SIG-M5 treated with dmso at 0.1 percent for 504 hours (cell line): ENCODE data around the gene VTI1A.
"Not testable (repeated sequence)": the region's sequence is repeated elsewhere in the genome, so short reads cannot be mapped to it uniquely, and the experiment has no call there.

ENCODE experiments used
- DNase-seq: peaks from one replicate; lab custom pipeline; 2025; ENCODE audit not compliant: unreplicated experiment; lab: John Stamatoyannopoulos, UW

The VTI1A gene

GRCh38 chr10:112454910-112455779 lies 8.1 kb downstream of the VTI1A start:
- no peak for DNase-seq

DNA sequence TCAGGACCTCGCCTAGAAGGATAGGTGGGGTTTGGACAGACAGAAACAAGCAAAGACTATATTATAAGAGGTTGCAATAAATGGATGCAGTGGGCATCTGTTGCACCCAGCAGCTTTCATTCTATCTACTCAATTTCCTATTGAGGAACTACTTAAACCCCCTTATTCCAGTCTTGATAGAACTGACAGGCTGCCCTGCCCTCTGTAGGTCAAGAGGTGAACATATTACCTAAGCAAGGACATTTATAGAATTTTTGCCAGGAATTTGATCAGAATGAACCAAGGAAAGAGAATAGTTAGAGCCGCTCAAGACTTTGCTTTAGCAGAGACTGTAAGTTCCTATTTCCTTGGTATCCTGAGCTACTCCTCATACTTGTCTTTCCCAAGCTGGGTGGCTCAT lies 9.5 kb downstream of the VTI1A start:
- DNase-seq = no peak

- no peak for DNase-seq
Measured at GRCh38 chr10:112460366-112460765, 13.4 kb downstream of the VTI1A start.

- no peak for DNase-seq
Measured at GRCh38 chr10:112461029-112461887, 14.2 kb downstream of the VTI1A start.

- not testable (repeated sequence) for DNase-seq
Measured at GRCh38 chr10:112464074-112464473, 17.1 kb downstream of the VTI1A start.

GRCh38 chr10:112465299-112465883 lies 18.4 kb downstream of the VTI1A start:
- DNase-seq = no peak

DNA sequence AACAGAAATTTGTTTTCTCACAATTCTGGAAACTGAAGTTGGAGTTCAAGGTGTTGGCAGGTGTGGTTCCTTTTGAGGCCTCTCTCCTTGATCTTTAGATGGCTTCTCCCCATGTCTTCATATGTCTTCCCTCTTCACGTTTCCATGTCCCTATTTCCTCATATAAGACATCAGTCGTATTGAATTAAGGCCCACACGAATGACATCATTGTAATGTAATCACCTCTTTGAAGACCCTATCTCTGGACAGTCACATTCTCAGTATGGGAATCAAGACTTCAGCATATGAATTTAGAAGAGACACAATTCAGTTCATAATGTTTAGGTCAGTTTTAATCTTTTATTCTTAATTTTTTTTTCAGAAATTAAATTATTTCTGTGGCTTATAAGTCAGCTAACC lies 19.8 kb downstream of the VTI1A start:
- no peak for DNase-seq

GRCh38 chr10:112467541-112468075 lies 20.6 kb downstream of the VTI1A start:
- DNase-seq = no peak

DNA sequence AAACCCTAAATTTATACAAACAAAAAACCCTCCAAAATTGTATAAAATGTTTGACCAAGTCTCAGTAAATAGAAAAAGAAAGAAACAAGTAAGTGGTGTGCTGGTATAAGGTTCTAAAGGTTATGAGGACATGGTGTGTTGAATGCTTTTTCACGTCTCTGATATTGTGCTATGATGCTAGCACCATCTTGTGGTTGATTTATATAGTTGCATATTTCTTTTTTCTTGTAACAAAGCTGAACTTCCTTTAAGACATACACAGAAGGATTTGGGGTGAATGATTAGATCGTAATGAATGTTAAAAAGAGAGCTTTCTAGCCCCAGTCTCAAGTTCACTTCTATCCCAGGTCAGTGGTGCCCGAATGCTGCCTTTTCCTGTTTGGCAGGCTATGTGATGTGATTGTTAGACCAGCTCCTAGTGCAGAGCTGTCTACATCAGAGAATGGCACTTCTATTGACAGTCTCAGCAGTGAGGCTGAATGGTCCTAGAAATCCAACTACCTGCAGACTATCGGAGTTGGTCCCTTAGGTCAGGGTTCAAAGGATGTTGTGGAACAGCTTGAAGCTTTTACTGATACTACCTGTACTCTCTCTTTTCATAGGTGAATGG lies 25.0 kb downstream of the VTI1A start:
- DNase-seq = peak; percentile 43

- no peak for DNase-seq
Measured at GRCh38 chr10:112475575-112476218, 28.7 kb downstream of the VTI1A start.

DNA sequence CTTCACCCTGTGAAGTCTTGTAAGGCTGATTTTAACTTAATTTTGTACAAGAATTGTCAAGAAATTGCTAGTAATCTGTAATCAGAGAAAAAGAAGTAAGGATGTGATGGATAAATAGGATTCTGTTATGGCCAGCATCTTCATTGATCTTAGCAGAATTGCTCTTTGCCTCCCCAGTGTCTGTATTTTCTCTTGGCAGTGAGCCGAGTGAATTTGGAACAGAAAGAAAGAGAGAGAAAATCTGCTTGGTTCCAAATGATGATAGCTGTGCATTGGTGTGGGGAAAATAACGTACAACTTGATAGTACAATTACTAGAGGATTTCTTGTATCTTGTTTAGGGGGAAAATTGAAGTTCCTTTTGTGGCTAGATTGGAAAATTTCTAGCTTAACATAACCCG lies 34.6 kb downstream of the VTI1A start:
- DNase-seq = no peak

DNA sequence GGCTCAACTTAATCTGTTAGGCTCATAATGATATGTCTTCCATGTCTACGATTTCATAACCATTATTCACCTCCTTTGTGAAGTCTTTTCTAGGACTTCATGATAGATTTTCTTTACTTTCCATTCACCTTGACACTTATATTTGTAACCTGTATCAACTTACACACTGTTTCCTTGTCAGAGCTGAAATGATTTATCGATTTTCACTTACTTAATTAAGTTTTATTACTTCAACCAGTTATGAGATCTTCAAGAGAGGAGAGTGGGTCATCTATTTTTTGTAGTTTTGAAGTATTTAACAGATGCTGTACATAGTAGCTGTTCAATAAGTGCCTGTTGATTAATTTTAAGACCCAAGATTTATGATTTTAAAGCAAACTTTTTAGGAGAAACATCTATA lies 37.4 kb downstream of the VTI1A start:
- no peak for DNase-seq

GRCh38 chr10:112487964-112488363 lies 40.9 kb downstream of the VTI1A start:
- DNase-seq = no peak

DNA sequence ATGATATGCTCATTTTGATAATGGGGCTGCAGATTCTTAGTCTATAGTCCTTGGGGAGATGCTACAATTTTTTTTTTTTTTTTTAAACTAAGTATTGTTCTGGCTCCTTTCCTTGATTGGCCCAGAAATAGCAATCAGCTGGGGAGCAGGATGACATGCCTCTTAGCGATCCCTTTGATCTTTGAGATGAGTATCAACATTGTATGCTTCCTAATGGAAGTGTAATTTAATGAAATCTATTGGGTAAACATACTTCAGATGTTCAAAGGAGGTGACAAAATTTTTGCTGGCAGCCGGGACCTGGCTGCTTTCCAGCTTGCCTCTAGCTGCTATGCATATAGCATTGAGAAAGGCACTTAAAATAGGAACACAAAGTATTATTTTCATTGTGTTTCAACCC lies 43.5 kb downstream of the VTI1A start:
- DNase-seq = no peak

DNA sequence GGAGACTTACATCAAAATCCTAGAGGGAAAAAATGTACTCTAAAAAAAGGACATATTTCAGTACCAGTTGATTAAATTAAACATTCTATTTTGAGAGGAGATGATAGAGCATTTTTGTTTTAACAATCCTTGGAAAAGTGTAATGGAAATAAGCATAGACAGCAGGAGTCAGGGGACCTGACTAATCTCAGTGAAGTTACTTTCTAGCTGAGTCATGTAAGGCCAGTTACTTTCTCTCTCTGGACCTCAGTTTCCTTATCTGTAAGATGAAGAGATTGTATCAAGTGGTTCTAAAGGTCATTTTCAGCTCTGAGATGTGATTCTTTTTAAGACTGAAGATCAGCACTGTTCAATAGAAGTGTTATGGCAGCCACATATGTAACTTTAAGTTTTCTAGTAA lies 44.1 kb downstream of the VTI1A start:
- DNase-seq = no peak

DNA sequence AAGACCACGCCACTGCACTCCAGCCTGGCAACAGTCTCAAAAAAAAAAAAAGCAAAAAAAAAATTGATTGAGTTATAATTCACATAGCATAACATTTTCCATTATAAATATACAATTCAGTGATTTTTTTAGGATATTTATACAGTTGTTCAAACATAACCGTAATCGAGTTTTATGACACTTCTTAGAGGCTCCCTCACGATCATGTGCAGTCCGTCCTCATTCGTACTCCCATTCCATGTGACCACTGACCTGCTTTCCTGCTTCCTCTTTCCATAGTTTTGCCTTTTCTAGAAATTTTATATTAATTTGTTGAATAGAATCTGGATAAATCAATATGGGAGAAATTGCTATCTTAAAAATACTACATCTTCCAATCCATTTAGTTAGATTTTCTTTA lies 45.7 kb downstream of the VTI1A start:
- no peak for DNase-seq

DNA sequence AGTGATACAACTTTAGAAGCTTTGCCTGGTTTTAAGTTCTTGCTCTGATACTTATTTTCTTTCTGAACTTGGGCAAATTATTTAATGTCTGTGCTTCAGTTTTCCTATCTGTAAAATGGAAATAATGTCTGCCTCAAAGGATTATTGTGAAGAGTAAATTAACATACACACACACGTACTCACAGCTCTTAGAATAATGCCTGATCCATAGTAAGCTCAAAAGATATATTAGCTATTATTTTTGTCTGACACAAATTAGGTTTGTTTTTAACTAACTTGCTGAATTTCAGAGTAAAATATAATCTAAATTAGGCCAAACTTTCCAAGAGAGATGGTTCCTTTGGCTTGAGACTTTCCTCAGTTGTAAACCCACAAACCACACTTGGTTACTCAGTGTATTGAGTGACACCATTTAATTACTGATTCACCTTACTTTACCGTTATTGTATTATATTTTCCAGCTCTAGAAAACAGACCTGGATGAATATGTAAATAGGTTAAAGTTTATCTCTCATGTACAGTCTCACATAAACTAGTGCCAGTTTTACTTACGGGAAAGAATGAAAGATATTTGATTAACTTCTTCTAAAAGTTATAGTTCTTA lies 50.4 kb downstream of the VTI1A start:
- no peak for DNase-seq

GRCh38 chr10:112498806-112499205 lies 51.8 kb downstream of the VTI1A start:
- no peak for DNase-seq

DNA sequence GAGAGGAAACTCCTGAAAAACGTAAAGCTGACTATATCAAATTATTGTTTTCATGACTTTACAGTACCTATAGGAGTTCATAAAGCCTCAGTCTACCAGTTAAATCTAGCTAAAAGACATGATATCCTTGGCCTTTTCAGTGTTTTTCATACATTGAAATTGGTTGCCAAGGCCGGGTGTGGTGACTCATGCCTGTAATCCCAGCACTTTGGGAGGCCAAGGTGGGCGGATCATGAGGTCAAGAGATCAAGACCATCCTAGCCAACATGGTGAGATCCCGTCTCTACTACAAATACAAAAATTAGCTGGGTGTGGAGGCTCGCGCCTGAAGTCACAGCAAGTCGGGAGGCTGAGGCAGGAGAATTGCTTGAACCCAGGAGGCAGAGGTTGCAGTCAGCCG lies 53.0 kb downstream of the VTI1A start:
- not testable (repeated sequence) for DNase-seq

DNA sequence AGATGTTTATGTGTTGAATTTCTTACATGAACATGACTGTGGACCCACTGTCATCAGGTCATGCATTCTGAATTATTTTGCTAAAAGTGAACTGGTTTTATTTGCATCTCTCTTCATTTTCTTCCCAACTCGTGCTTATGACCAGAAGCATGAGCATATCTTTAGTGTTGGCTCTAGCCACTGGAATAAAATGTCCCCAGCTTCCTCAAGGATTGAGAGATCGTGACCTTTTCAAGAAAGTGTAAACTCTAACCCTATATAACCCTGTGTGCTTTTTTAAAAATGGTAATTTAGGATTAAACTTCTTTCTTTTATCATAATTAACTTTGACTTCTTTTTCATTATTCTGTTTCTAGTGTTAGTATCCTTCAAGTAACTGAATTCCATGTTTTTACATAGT lies 55.5 kb downstream of the VTI1A start:
- no peak for DNase-seq
